ENCODE results near the gene CBLN2. TPM values are rescaled to one million over a fixed set of nuclear protein-coding genes. Genes with fewer than 3 reads are reported as not detected.

CBLN2 gene
- total RNA-seq, 1 donor from 2014 or later, result 3.5 TPM

DNA sequence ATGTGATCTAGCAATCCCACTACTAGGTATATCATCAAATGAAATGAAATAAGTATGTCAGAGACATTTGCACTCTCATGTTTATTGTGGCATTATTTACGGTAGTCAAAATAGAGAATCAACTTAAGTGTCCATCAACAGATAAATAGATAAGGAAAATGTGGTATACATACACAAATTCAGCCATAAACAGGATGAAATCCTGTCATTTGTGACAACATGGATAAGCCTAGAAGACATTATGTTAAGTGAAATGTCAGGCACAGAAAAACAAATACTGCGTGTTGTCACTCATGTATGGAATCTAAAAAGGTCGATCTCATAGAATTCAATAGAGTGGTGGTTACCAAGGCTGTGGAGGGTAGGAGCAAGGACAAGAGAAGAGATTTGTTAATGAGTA lies 22.1 kb upstream of the CBLN2 start:
- H3K9me3 Mint-ChIP-seq (ENCODE audit: low read depth), result peaks cover 18% of the 10 kb centered on the region
- H3K4me1 Mint-ChIP-seq (ENCODE audit: low read depth), result no peaks in the 10 kb centered on the region
- no peak overlapping the region for H3K27ac Mint-ChIP-seq (ENCODE audit: unreplicated experiment)
- no peak overlapping the region for H3K4me3 Mint-ChIP-seq (ENCODE audit: unreplicated experiment)
- TF ChIP-seq, protein P1, sequence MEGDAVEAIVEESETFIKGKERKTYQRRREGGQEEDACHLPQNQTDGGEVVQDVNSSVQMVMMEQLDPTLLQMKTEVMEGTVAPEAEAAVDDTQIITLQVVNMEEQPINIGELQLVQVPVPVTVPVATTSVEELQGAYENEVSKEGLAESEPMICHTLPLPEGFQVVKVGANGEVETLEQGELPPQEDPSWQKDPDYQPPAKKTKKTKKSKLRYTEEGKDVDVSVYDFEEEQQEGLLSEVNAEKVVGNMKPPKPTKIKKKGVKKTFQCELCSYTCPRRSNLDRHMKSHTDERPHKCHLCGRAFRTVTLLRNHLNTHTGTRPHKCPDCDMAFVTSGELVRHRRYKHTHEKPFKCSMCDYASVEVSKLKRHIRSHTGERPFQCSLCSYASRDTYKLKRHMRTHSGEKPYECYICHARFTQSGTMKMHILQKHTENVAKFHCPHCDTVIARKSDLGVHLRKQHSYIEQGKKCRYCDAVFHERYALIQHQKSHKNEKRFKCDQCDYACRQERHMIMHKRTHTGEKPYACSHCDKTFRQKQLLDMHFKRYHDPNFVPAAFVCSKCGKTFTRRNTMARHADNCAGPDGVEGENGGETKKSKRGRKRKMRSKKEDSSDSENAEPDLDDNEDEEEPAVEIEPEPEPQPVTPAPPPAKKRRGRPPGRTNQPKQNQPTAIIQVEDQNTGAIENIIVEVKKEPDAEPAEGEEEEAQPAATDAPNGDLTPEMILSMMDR (IDR thresholded peaks at IDR 0.05), result no peak
- no peaks in the 10 kb centered on the region for H3K36me3 Mint-ChIP-seq (ENCODE audit: low read depth)
- peaks cover 27% of the 10 kb centered on the region for H3K27me3 Mint-ChIP-seq (ENCODE audit: low read depth)
- no peak for DNase-seq (ENCODE audit: low spot score)

DNA sequence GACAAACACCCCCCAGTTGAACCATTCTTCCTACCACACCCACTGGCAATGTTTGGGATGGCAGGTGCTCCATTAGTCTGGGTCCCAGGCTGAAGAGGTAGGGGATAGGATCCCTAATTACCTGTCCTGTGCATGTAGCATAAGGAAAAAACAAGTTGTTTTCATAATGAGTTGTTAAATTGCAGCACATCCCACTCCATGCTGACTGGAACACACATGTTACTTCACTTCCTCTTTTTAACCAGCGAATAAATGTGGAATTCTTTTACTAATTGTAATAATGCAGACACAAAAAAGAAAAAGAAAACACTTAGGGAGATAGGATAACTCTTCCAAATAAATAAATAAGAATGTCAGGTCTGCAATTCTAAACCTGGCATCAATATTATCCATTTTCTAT lies 11.8 kb upstream of the CBLN2 start:
- no peaks in the 10 kb centered on the region for H3K36me3 Mint-ChIP-seq (ENCODE audit: low read depth)
- peaks cover 20% of the 10 kb centered on the region for H3K27me3 Mint-ChIP-seq (ENCODE audit: low read depth)
- TF ChIP-seq, protein P1 (IDR thresholded peaks at IDR 0.05), result no peak
- H3K4me3 Mint-ChIP-seq (ENCODE audit: unreplicated experiment), result no peak overlapping the region
- no peak overlapping the region for H3K27ac Mint-ChIP-seq (ENCODE audit: unreplicated experiment)
- no peaks in the 10 kb centered on the region for H3K9me3 Mint-ChIP-seq (ENCODE audit: low read depth)
- DNase-seq (ENCODE audit: low spot score), result no peak
- peaks cover 2% of the 10 kb centered on the region for H3K4me1 Mint-ChIP-seq (ENCODE audit: low read depth)

DNA sequence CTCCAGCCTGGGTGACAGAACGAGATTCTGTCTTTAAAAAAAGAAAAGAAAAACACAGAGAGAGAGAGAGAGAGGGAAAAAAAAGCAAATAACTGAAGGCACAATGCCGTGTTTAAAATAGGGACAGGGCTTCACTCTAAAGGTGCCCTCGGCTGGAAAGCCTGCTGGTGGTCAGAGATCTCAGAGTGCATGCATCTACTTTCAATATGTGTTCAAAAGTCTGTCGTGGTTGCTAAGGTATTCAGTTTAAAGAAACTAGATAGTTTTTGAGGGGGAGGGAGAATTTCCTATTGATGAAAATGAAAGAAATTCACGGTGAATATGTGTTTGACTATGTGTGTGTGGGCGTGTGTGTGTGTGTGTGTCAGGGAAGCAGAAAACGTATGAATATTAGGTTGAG lies 11.0 kb upstream of the CBLN2 start:
- H3K36me3 Mint-ChIP-seq (ENCODE audit: low read depth), result no peaks in the 10 kb centered on the region
- no peak for DNase-seq (ENCODE audit: low spot score)
- TF ChIP-seq, protein P1 (IDR thresholded peaks at IDR 0.05), result no peak
- peaks cover 22% of the 10 kb centered on the region for H3K27me3 Mint-ChIP-seq (ENCODE audit: low read depth)
- H3K4me1 Mint-ChIP-seq (ENCODE audit: low read depth), result peaks cover 2% of the 10 kb centered on the region
- H3K4me3 Mint-ChIP-seq (ENCODE audit: unreplicated experiment), result no peak overlapping the region
- H3K9me3 Mint-ChIP-seq (ENCODE audit: low read depth), result no peaks in the 10 kb centered on the region
- H3K27ac Mint-ChIP-seq (ENCODE audit: unreplicated experiment), result no peak overlapping the region

DNA sequence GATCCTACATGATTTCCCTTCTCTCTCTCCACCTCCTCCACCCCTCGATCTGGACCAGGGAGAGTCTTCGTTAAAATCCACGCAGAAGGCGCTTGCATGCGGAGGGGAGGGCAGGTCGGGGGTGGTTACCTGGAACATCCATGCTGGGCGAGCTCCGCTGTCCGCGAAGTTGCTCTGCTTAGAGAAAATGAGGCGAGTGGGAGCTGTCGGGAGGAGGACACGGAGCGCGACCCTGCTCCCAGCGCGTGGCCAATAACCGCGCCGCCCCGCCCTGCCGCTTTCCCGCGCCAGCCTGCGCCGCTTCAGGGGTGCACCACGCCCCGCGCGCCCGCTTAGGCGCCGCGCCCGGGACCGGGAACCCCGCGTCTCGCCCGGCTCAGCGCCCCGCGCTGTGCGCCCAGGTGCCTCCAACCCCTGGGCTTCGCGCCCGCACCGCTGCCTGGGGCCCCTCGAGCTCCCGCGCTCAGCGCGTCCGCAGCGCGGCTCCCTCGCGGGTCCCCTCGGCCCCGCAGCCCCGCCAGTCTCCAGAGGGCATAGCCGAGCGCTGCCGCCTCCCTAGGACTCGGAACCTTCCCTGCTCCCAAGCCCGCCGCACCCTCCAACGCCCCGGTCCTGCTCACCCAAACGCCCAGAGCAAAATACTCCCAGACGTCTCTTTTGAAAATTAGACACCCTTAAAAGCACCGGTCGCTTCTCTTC lies 636 bp downstream of the CBLN2 start:
- Mint-ChIP-seq H3K27ac (ENCODE audit: unreplicated experiment) (no peak overlapping the region), H3K27me3 (ENCODE audit: low read depth) (peaks cover 72% of the 10 kb centered on the region), H3K36me3 (ENCODE audit: low read depth) (no peaks in the 10 kb centered on the region), H3K4me3 (ENCODE audit: unreplicated experiment) (peak overlapping the region; percentile 65), H3K9me3 (ENCODE audit: low read depth) (no peaks in the 10 kb centered on the region), H3K4me1 (ENCODE audit: low read depth) (peaks cover 19% of the 10 kb centered on the region)
- TF ChIP-seq, protein P1 (IDR thresholded peaks at IDR 0.05), result no peak
- no peak for DNase-seq (ENCODE audit: low spot score)

DNA sequence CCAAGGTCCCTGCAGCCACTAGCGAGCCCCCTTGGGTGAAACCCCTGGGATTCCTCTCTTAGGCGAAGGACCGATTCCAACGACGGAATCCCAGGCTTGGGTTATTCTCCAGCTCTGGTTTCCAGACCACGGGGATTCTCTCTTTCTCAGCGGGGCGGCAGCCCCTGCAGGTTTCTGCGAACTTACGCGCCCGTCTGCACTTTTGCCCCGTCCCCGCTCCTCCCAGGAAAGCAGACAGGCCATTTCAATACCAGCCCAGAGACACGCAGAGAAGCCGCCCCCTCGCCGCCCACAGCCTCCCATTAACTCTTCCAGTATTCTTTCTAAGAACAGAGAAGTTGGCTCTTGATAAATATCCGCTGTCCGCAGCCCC lies 1.2 kb downstream of the CBLN2 start:
- no peak overlapping the region for H3K27ac Mint-ChIP-seq (ENCODE audit: unreplicated experiment)
- peak overlapping the region; percentile 65 for H3K4me3 Mint-ChIP-seq (ENCODE audit: unreplicated experiment)
- peaks cover 71% of the 10 kb centered on the region for H3K27me3 Mint-ChIP-seq (ENCODE audit: low read depth)
- no peaks in the 10 kb centered on the region for H3K9me3 Mint-ChIP-seq (ENCODE audit: low read depth)
- no peak for DNase-seq (ENCODE audit: low spot score)
- TF ChIP-seq, protein P1 (IDR thresholded peaks at IDR 0.05), result no peak
- H3K4me1 Mint-ChIP-seq (ENCODE audit: low read depth), result peaks cover 19% of the 10 kb centered on the region
- no peaks in the 10 kb centered on the region for H3K36me3 Mint-ChIP-seq (ENCODE audit: low read depth)

Measured in chondrocyte (in vitro differentiated cells).